Measurements from ENCODE around the gene CACNB2.

- TF ChIP-seq CTCF (IDR thresholded peaks at IDR 0.05; ENCODE audit: insufficient read depth, low read length) (no peak), REST (IDR thresholded peaks at IDR 0.05; ENCODE audit: insufficient replicate concordance, low read depth) (no peak), POLR2AphosphoS5 (IDR thresholded peaks at IDR 0.05; ENCODE audit: low read depth) (no peak), GABPA (IDR thresholded peaks at IDR 0.05; ENCODE audit: low read depth) (no peak)
Observed at GRCh38 chr10:18178854-18179483, 38.7 kb downstream of the CACNB2 start.

Data from HL-60 (cell line).